OCI-LY7 (cell line): Measurements from ENCODE around the gene TRAPPC14. TPM values are rescaled to one million over a fixed set of nuclear protein-coding genes. Genes with fewer than 3 reads are reported as not detected.

ENCODE experiments used
- BruUV-seq: library from RNA; stranded (reverse); fragments of 400-500 nt; replicated peaks from 2 replicates; lab custom pipeline; 2021; lab: Mats Ljungman, UMichigan
- CTCF ChIA-PET: fragments of 300-600 bp; sonication (Branson Sonifier 250); formaldehyde crosslinking; loops from one replicate; lab custom pipeline; 2022; ENCODE audit warnings: antibody characterized with exemption; ENCODE audit not compliant: unreplicated experiment; lab: Charles Lee
- POLR2A ChIA-PET: fragments of 300-600 bp; sonication (Branson Sonifier 250); formaldehyde crosslinking; loops from one replicate; lab custom pipeline; 2022; ENCODE audit warnings: antibody characterized with exemption; lab: Charles Lee
- DNase-seq: peaks from one replicate; pipeline ENCODE4 v3.0.0-alpha.2; 2015; ENCODE audit warnings: low spot score
- H2AFZ ChIP-seq: fragments of 200-600 bp; sonication (generic), shearing (Covaris generic); 2 replicates; pipeline ENCODE4 v1.6.1; 2014; ENCODE audit warnings: mild to moderate bottlenecking, antibody characterized with exemption, low read length, moderate library complexity
- H3K27ac ChIP-seq: fragments of 200-600 bp; sonication (generic); 2 replicates; pipeline ENCODE4 v1.5.1; 2014; ENCODE audit warnings: mixed run types, low read depth, mild to moderate bottlenecking, moderate library complexity, low read length, inconsistent platforms; ENCODE audit not compliant: poor library complexity, severe bottlenecking
- H3K36me3 ChIP-seq: fragments of 200-600 bp; sonication (generic); 2 replicates; pipeline ENCODE4 v1.6.1; 2014; ENCODE audit warnings: mild to moderate bottlenecking, antibody characterized with exemption, low read length, moderate library complexity, mixed read lengths; ENCODE audit not compliant: insufficient read depth
- H3K4me1 ChIP-seq: fragments of 200-600 bp; sonication (generic); 2 replicates; pipeline ENCODE4 v1.5.1; 2014; ENCODE audit warnings: mild to moderate bottlenecking, low read length; ENCODE audit not compliant: insufficient read depth, poor library complexity, severe bottlenecking
- H3K4me2 ChIP-seq: fragments of 200-600 bp; sonication (generic); 2 replicates; pipeline ENCODE4 v1.6.1; 2014; ENCODE audit warnings: mild to moderate bottlenecking, low read length
- H3K4me3 ChIP-seq: fragments of 200-600 bp; sonication (generic); 2 replicates; pipeline ENCODE4 v1.5.1; 2014; ENCODE audit warnings: mild to moderate bottlenecking, low read depth, low read length; ENCODE audit not compliant: poor library complexity, severe bottlenecking
- H3K79me2 ChIP-seq: fragments of 200-600 bp; sonication (generic); 2 replicates; pipeline ENCODE4 v1.6.1; 2016; ENCODE audit warnings: low read depth, mild to moderate bottlenecking, low read length, moderate library complexity, mixed read lengths; ENCODE audit not compliant: insufficient read depth
- H3K9me2 ChIP-seq: fragments of 200-600 bp; sonication (generic); 2 replicates; pipeline ENCODE4 v1.6.1; 2016; ENCODE audit warnings: mild to moderate bottlenecking, low read length, mixed read lengths; ENCODE audit not compliant: insufficient read depth
- H3K9me3 ChIP-seq: fragments of 200-600 bp; sonication (generic); 2 replicates; pipeline ENCODE4 v1.6.1; 2014; ENCODE audit warnings: mild to moderate bottlenecking, mixed run types, low read length, mixed read lengths
- H4K20me1 ChIP-seq: fragments of 200-600 bp; sonication (generic); 2 replicates; pipeline ENCODE4 v1.6.1; 2014; ENCODE audit warnings: mild to moderate bottlenecking, antibody characterized with exemption, low read length, moderate library complexity, mixed read lengths; ENCODE audit not compliant: insufficient read depth
- CTCF ChIP-seq: fragments of 200-600 bp; sonication (generic); conservative IDR thresholded peaks from 2 replicates; pipeline ENCODE4 v1.5.1; 2014; ENCODE audit warnings: mild to moderate bottlenecking, antibody characterized with exemption, low read length, moderate library complexity, mixed read lengths
- EZH2phosphoT487 ChIP-seq: fragments of 200-600 bp; sonication (generic); IDR thresholded peaks from 2 replicates; pipeline ENCODE4 v1.6.1; 2018; ENCODE audit warnings: low read depth, borderline replicate concordance, mild to moderate bottlenecking, mixed run types, antibody characterized with exemption, low read length, moderate library complexity, mixed read lengths
- intact Hi-C: fragments of 100-400 bp; cut with micrococcal nuclease; formaldehyde crosslinking; loops from one replicate; pipeline ENCODE4 v1.10.0; 2022; ENCODE audit not compliant: unreplicated experiment
- total RNA-seq, 2 experiments: library from RNA; depleted of rRNA in 1 of 2; stranded (reverse); fragments of >200 nt in 1 of 2; shearing (Covaris generic) in 1 of 2; gene quantifications; 2 replicates each; pipeline ENCODE4 v1.2.3, GENCODE V29; 2014 to 2022

The TRAPPC14 gene
- total RNA-seq, 2 experiments from 2014 or later, result 38.8 to 41.6 TPM

DNA sequence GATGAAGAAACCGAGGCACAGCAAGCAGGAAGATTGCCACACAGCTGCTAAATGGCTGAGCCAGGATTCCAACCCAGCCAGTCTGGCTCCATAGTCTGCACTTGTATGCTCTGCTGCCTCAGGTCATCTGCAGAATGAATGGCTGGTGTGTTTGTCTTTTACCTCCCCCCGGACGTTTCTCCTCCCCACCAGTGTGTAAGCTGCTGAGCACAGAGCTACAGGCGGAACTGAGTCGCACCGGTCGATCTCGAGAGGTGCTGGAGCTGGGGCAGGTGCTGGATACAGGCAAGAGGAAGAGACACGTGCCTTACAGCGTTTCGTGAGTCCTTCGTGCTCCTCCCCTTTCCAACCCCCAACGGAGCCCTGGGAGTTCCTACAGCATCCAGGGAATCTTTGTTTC, 36.5 kb downstream of the TRAPPC14 start:
- peaks cover 28% of the 10 kb centered on the region; the same call in 1 of the 2 replicates for H3K36me3 ChIP-seq
- H3K4me1 ChIP-seq, result peaks cover 33% of the 10 kb centered on the region
- no peaks in the 10 kb centered on the region for H4K20me1 ChIP-seq
- CTCF ChIA-PET, result no interaction called here
- peaks cover 27% of the 10 kb centered on the region; the same call in 1 of the 2 replicates for H3K79me2 ChIP-seq
- H3K9me3 ChIP-seq, result no peaks in the 10 kb centered on the region
- no peaks in the 10 kb centered on the region for H3K9me2 ChIP-seq
- DNase-seq, result no peak
- BruUV-seq, result no TSS peak
- TF ChIP-seq EZH2phosphoT487 (no peak), CTCF (no peak)
- POLR2A ChIA-PET, result no interaction called here
- intact Hi-C loops, result no loop called here
- no peak overlapping the region for H2AFZ ChIP-seq
- H3K4me2 ChIP-seq, result no peak overlapping the region
- no peak overlapping the region for H3K27ac ChIP-seq
- H3K4me3 ChIP-seq, result no peak overlapping the region

GRCh38 chr7:100120733-100121036, 37.8 kb downstream of the TRAPPC14 start:
- H3K4me2 ChIP-seq, result peak overlapping the region; percentile 85
- BruUV-seq, result no TSS peak
- peak overlapping the region; percentile 84; the same call in 1 of the 2 replicates for H2AFZ ChIP-seq
- H3K4me3 ChIP-seq, result peak overlapping the region; percentile 80
- POLR2A ChIA-PET, result interaction anchor here (0.6 to 2.2 kb wide), 6 partner anchors 19 to 96 kb away, joined by 3 to 10 read pairs (median 4); partner anchors contain the start of genes AP4M1, LAMTOR4 and MCM7
- DNase-seq, result no peak
- H3K36me3 ChIP-seq, result peaks cover 32% of the 10 kb centered on the region
- no peaks in the 10 kb centered on the region for H4K20me1 ChIP-seq
- no peaks in the 10 kb centered on the region for H3K9me2 ChIP-seq
- peaks cover 26% of the 10 kb centered on the region; the same call in 1 of the 2 replicates for H3K79me2 ChIP-seq
- peaks cover 28% of the 10 kb centered on the region for H3K4me1 ChIP-seq
- peak overlapping the region; percentile 73 for H3K27ac ChIP-seq
- intact Hi-C loops, result no loop called here
- H3K9me3 ChIP-seq, result no peaks in the 10 kb centered on the region
- CTCF ChIA-PET, result interaction anchor here (0.6 kb wide), 1 partner anchor 33 kb away, joined by 3 read pairs; no protein-coding TSS in a partner anchor
- no peak for TF ChIP-seq EZH2phosphoT487
- TF ChIP-seq CTCF, result no peak
